Ureter (tissue), 1 donor: ENCODE results near the gene POLG. TPM values are rescaled to one million over a fixed set of nuclear protein-coding genes. Genes with fewer than 3 reads are reported as not detected.
A peak's percentile ranks its signal among the peaks of the same experiment; 100 is the strongest.

Source experiments
- DNase-seq: peaks from one replicate; pipeline ENCODE4 v3.0.0-alpha.2; 2020; ENCODE audit warnings: low spot score
- total RNA-seq: library from RNA; stranded (reverse); gene quantifications from one replicate; pipeline ENCODE4 v1.2.4, GENCODE V29; 2023
- donor health status: DM: yes; HTN: yes; CAD: no.

POLG gene
- total RNA-seq, 1 donor from 2014 or later, result 64.8 TPM

DNA sequence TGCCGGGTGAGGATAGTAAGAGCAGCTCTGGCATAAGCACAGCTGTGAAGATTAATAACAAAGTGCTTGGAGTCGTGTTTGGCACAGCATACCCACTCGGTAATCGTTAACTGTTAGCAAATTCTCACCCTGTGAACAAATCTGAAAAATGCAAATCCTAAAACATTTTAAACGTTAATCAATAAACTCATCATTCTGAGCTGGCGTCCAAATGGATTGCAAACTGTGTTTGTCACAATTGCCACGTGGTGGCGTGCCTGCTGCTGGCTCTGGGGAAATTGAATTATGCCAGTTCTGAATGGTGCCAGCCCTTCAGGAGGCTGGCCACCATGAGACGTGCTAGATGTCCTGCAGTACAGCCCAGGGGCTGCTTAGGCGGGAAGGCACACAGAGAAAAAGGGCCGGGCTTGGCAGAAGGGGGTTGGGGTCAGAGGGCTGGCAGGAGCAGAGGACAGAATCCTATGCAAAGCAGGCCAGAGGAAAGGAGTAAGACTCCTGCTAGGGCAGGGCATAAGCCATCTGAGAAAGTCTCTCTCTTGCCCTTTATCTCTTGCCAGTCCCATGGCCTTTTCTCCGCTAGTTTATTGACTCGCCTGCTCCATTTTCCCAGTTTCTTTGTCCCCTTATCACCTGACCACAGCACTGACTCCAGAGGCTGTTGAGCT is 22.1 kb upstream of the POLG start:
- no peak for DNase-seq

DNA sequence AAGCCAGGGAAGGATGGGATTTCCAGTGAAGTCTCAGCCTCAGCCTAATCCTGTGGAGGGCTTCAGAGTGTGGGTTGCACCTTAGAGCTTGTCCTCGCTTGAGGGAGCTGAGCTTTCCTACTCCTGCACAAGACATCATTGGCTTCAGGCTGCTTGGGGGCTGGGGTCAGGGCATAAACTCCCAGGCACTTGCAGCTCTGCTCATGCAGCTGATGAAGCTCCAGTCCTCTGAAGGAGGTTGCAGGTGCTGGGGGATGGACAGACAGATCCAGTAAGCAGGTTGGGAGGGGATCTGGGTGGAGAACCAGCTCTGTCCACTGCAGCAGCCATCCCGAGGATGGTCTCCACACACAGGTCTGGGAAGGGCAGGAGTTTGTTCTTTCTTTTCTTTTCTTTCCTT is 19.4 kb upstream of the POLG start:
- no peak for DNase-seq

DNA sequence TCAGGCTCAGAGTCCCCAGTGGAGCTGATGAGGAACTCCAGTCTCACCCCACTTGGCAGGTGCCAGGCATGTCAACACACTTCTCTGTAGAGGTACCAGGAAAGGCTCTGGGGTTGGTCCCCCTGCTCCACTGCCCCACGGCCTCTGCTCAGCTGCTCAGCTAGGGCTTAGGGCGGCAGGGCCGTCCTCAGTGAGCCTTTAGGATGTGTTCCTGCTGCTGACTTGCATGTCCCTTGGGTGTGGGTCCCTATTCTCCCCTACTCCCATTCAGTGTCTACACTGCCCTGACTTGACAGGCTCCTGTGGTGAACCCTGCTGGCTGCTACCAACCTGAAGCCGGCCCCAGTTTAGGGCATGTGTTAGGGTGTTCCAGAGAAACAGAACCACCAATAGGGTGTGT is 17.9 kb upstream of the POLG start:
- DNase-seq, result no peak

DNA sequence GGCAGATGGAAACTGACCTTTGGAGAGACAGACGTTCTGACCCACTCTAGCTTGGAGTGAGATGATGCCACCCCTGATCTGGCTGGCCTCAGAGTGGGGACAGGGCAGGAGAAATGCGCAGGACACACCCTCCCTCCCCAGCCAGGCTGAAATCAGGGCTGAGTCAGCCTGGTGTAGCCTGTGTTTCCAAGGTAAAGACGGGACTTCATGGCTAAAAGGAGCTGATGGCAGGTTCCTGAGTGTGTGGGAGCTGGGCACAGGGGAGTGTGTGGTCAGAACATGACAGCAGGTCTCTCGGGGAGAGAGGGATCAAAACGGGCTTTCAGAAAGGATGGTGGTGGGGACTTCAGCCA is 14.6 kb upstream of the POLG start:
- DNase-seq, result no peak

DNA sequence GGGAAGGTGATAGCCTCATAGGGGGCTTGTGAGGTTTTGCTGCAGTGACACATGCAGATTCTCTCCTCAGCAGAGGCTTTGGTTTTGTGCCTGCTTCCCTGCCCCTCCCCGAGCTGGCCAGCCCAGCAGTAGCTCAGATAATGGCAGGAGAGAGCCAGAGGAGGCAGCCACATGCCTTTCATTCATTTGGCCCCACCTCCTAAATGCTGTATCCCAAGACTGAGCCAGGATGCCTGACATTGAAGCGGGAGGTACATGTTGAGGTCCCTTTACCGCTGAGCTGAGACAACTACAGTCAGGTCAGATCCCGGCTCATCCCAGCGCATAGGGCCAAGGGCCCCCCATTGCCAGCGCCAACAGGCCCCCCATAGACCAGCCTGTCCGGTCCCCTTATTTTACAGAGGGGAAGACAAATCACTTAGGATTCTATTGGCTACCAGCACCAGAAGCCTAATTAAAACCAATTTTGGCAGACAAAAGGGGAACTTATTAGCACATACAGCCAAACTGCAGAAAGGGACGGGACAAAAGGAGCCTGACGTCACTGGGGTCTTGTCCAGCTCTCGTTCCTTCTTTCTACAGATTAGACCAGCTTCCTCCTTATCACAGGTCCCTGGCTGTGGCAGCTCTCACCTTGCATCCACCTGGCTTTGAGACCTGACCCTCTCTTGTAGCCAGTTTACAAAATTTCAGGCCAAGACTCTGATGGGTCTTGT is 12.1 kb upstream of the POLG start:
- DNase-seq, result no peak

DNA sequence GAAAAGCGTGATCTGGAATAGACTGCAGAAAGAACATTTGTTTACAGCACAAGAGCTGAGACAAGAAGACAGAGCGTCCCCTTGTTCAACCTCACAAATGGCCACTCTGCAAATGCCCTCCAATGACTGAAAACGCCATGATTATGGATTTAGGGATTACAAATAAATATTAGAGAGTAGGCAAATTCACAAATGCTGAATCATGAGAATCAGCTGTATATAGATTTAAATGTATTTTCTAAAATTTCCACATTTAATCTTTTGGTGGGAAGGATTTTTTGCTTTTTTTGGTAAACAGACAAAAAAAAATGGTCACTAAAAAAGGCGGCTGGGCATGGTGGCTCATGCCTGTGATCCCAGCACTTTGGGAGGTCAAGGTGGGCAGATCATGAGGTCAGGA is 10.6 kb upstream of the POLG start:
- DNase-seq, result no peak

DNA sequence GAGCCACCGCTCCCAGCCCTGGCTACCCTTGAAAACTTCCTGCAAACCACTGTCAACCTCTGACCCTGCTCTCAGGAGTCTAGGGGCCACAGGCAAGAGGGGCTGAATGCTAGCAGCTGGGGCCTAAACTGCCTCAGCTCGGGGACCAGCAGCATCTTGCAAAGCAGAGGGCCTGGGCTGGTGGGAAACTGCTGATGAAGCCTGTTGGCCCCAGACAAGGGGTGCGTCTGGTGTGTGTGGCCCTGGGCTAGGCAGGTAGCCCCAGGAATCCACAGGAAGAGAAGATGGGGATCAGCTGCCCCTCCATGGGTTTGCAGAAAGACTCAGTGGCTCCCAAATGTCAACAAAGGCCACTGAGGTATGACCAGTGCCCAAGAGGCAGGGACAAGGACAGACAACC is 8.2 kb upstream of the POLG start:
- DNase-seq, result no peak

DNA sequence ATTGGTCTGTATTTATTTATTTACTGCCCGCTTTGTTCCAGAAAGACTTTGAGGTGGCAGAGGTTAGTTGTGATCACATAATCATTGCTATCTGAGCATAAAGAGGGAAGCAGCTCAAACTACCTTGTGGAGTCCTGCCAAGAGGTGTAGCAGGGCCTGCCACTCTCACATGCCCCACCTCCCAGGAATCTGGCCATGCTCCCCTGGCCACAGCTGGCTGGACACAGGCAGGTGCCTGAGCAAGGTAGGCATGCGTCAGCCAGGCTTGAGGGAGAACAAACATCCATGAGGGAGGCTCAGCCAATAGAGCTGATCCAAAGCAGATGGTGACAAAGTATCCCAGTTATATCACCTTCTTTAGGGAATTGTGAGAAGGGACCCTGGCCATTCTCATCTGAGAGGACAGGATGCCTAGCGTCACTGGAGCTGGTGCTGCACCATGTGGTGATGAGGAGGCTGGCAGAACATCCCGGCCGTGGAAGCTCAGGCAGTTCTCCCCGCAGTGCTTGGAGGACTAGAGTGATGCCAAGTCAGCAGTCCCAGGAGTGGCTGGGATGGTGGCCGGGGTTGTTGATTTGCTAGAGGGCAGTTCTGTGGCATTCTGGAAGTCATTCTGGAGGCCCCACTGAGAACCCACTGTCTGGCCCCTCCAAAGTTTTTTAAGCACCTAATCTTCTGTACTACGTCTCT is 6.8 kb upstream of the POLG start:
- DNase-seq, result no peak

DNA sequence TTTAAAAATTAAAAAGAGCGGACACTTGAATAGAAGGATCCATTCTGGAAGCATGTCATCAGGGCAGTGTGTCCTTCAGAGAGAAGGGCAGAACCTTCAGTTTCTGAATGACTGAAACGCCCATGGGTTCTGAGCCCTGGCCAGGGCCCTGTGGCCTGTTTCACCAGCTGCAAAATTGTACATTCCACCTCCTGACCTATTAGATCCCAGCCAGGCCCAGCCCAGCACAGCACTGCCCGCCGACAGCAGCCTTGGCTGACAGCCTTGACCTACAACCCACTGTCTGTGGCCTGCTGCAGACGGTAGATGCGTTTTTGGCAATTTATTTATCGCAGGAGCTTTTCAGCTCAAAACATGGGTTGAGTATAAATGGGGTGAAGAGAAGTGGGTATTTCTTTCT is 5.9 kb upstream of the POLG start:
- DNase-seq, result no peak

DNA sequence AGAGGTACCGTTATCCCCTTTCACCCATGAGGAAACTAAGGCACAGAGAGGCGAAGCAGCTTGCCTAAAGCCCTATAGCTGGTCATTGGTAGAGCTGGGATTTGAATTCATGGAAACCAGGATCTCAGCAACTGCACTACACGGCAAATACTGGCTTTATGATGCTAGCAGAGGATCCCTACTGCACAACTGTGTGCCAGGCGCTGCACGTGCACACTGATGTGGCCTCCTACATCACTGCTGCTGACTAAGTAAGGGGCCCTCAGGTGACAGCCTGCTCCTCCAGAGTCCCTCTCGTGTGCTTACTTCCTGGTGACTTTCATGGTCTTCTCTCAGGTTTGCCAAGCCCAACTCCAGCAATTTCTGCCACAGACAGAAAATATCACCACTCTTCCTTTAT is 3.4 kb upstream of the POLG start:
- no peak for DNase-seq

DNA sequence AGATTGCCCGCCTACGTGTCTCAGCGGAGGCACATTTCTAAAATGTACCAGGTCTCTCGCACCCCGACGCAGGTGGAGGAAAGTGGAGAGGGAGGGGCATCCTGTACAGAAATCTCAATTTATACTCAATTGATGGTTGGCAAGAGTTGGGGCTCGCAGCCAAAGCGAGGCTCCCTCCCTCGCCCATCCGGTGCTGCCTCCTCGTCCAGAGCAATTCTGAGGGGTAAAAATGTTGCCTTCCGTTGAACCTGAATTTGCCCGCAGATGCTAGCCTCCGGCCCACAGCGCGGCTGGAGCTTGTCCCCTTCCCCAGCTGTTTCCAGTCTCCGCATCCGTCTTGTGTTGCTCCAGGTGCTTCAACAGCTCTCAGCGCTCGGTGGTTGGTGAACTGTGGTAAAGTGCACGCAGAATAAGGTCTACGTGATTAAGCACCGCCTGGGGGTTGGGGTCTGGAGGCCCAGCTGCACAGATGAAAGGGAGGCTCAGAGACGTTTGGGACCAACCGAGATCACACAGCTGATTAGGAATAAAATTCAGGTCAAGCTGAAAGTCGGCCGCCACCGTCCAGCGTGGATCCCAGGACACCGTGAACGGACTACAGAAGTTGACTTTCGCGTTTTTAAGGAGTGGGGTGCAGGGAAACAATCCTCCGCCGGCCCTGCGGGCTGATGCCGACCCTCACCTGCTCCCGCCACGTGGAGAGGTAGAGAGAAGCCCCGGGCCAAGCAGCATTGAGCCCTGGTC is 846 bp upstream of the POLG start:
- peak; percentile 51 for DNase-seq

DNA sequence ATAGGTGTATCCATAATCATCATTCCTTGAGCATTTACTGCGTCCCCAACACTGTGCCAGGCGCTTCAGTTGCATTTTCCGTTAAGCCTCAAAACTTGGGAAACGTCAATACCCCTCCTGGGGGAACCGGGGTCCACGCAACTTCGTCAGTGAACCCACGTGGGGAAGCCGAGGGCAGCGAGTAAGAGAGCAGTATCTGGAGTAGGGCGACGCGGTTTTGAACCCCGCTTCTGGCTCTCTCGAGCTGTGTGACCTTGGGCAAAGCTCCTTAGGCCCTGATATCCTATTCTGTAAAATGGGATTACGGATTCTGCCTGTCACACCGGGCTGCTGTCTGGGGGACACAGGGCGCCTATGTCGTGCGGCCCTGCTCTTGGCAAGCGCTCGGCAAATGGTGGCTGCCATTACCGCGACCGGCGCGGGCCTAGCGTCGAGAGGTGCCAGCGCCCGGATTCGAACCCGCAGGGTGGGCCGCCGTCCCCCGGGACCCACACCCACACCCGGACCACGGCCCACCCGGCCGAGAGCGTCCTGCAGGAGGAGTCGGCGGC is 590 bp downstream of the POLG start:
- DNase-seq, result no peak

DNA sequence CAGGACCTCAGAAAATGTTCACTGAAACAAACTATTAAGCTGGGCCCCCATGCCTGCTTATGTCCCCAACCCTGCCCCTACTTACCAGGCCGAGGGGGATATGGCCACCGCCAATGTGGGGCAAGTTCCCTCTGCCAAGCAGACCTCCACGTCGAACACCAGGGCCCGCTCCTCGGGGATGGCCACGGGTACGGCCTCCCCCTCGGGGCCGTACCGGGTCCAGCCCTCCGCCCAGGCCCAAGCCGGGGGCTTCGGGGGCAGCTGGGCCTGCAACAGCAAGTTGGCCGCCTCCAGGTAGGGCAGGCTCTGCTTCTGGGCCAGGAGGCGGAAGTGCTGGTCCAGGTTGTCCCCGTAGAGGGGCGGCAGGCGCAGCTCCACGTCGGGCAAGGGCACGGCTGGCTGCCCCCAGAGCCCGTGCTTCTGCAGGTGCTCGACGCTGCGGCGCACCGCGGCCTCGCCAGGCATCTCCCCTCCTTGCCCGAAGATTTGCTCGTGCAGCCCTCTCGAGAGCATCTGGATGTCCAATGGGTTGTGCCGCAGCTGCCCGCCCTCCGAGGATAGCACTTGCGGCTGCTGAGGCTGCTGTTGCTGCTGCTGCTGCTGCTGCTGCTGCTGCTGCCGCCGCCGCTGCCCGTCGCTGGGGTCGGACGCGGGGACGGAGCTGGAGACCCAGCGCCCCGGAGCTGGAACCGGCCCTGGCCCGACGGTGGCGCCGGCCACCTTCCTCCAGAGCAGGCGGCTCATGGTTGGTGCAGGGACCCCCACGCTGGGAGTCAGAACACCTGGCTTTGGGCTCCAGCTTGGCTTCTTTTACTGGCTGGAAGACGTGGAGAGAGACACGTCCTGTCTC is 1.4 kb downstream of the POLG start:
- DNase-seq, result no peak

DNA sequence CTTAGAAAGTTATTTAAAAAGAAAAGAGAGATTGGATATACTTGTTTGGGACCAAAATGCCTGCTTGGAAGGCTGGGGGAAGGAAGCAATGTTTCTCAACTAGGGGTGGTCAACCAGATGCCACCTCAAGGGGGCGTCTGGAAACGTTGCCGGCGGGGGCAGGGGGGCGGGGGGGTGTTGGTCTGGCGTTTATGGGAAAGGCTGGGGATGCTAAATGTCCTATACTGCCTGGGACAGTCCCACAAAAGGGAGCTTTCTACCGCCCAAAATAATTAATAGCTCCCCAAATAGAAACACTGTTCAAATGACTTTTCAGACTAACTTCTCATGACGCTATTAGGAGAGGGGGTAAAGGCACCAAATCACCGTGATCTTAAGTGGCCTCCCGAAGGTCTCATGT is 2.2 kb downstream of the POLG start:
- DNase-seq, result no peak

DNA sequence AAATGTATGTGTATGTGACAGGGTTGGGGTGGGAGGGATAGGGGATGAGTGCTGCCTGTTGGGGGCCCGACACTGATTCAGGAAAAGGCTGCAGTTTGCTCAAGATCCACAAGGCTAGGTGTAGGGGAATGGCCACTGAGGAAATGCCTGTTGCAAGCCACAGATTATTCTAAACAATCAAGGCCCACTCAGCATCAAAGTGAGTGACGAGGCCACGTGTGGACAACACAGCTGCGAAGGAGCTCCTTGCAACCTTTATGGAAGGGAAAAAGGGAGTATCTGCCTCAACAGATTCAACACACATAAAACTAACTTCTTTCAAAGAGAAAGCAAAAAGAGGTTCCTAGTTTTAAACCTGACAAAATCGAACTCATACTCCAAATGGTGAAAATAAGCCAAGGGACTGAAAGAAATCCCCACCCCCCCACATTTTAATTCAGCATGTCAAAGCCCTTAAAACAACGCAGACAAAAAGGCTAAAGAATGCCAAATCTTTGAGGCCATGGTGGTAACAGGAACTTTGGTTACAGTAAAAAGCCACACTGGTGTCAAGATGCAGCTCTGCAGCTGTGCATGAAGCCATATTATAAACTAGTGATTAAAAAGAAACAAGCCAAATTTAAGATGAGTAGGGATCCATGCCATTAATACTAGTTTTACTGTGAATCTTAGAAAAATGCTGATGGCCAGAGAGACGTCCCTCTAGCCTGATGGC is 3.6 kb downstream of the POLG start:
- DNase-seq, result no peak

DNA sequence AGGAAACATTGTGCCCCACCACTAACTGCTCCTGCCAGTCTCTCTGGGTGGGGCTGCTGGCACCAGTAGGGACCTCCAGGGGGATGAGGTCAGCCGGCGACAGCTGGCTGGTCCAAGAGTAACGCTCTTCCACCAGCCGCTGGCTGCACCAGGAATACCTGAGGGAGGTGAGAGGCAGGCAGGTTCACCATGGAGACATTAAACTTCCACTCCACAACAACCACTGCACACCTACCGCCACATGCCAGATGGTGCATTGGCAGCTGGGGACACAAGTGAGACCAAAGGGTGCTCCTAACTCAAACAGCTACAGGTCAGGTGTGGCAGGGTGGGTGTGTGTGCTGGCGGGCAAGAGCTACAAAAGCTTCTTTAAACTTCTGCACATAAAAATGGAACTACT is 4.5 kb downstream of the POLG start:
- no peak for DNase-seq

DNA sequence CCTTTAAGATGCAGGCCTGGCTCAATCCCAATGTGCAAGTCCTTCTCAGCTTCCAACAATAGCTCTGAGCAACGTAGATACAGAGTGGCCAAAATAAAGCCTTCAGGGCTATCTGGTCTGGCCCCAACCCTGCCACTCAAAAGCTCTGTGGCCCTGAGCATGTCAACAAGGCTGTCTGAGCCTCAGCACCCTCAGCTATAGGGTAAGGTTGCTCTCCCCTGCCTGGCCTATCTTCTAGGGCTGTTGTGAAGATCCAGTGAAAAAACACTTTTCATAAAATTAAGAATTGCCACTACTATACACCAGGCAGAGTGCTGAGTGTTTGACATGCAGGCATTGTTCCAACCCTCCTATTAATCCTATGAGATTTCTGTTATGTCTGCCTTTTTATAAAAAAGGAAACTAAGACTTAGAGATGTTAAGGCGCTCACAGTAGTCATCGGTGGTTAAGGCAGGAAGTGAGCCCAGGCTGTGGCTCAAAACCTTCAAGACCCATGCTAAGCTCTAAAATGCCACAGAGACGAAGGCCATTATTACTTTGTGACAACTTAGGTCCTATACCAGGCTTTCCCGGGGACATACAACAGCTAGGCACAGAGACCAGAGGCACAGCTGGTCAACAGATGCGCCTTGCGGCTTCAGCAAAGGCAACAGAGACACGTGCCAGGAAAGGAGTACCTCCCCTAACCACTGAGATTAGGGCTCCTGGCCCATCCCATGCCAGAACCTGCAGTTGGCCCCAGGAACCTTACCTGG is 5.1 kb downstream of the POLG start:
- no peak for DNase-seq

DNA sequence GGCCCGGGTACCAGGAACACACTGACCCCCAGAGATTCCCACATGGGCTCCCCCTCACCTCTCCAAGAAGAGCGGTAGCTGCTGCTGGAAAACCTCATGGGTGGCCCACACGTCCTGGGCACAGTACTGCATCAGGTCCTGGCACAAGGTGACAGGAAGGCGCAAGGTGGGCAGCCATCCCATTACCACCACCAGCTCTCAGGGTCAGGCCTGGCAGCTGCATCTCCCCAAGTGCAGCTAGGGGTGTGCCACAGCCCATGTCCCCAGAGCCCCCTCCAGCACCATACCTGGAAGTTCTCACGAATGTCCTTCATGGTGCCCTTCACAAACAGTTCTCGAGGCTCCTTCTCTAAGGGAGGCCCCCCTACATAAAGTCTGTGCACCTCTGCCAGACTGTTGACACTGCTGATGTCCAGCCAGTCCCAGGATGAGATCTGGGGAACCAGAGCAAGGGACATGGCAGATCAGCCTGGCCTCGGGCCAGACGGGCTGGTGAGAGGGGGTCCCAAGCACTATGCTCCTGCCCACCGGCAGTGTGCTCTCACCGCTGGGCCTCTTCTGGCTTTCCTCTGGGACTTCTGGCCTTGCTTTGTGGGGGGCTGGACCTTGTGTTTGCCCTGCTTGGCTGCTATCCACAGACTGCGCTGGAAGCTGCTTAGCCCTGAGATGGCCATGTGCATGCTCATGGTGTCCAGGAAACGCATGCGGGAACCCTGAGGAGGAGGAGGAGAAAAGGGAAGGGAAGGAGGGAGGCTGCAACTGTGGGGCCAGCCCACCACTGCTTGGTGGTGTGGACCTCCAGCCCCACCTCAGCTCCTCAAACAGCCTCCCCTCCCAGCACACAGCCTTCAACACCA is 6.0 kb downstream of the POLG start:
- no peak for DNase-seq

DNA sequence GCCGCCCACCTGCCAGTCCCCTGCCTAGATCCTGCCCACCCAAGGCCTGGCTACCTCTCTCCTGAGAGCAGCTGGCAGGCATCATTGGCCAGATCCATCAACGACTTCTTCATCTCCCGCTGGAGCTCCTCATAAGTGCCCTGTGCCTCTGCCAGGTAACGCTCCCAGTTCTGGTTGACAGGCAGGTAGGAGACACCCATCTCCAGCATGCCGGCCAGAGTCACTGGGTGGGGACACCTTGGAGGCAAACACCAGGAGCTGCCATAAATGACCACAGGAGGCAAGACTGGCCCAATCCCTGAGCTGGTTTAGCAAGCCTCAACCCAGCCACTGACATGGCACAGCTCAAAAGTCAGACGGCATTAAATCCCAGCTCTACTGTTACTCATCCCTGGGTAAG is 7.5 kb downstream of the POLG start:
- DNase-seq, result no peak
